Karpas-422 (cell line): ENCODE results near the gene B4GALT3. TPM values are rescaled to one million over a fixed set of nuclear protein-coding genes. Genes with fewer than 3 reads are reported as not detected.
"Not testable (repeated sequence)": the region's sequence is repeated elsewhere in the genome, so short reads cannot be mapped to it uniquely, and the experiment has no call there.

Experiments used
- DNase-seq: peaks from one replicate; pipeline ENCODE4 v3.0.0-alpha.2; 2015
- H2AFZ ChIP-seq: fragments of 200-600 bp; sonication (generic); 2 replicates; pipeline ENCODE4 v1.6.1; 2014; ENCODE audit warnings: antibody characterized with exemption, low read length, mixed read lengths
- H3K27ac ChIP-seq: fragments of 200-600 bp; sonication (generic); 2 replicates; pipeline ENCODE4 v1.5.1; 2014; ENCODE audit warnings: mild to moderate bottlenecking, low read length, moderate library complexity
- H3K27me3 ChIP-seq: fragments of 200-600 bp; sonication (generic); 2 replicates; pipeline ENCODE4 v1.6.1; 2014; ENCODE audit warnings: low read length, mixed read lengths
- H3K36me3 ChIP-seq: fragments of 200-600 bp; sonication (generic); 2 replicates; pipeline ENCODE4 v1.6.1; 2014; ENCODE audit warnings: low read length, mixed read lengths; ENCODE audit not compliant: insufficient read depth
- H3K4me1 ChIP-seq: fragments of 200-600 bp; sonication (generic); 2 replicates; pipeline ENCODE4 v1.6.1; 2014; ENCODE audit warnings: mild to moderate bottlenecking, low read length, mixed read lengths
- H3K4me2 ChIP-seq: fragments of 200-600 bp; sonication (generic); 2 replicates; pipeline ENCODE4 v1.6.1; 2014; ENCODE audit warnings: low read length, low read depth, mild to moderate bottlenecking; ENCODE audit not compliant: poor library complexity, severe bottlenecking
- H3K4me3 ChIP-seq: fragments of 200-600 bp; sonication (generic); 2 replicates; pipeline ENCODE4 v1.5.1; 2014; ENCODE audit warnings: mild to moderate bottlenecking, antibody characterized with exemption, low read length, mixed read lengths
- H3K79me2 ChIP-seq: fragments of 200-600 bp; sonication (generic); 2 replicates; pipeline ENCODE4 v1.6.1; 2014; ENCODE audit warnings: mild to moderate bottlenecking, low read length, mixed read lengths
- H3K9ac ChIP-seq: fragments of 200-600 bp; sonication (generic); 2 replicates; pipeline ENCODE4 v1.6.0; 2014; ENCODE audit warnings: low read length
- H3K9me2 ChIP-seq: fragments of 200-600 bp; sonication (generic), shearing (Covaris generic); replicated peaks from 2 replicates; pipeline ENCODE4 v1.6.0; 2014; ENCODE audit warnings: mild to moderate bottlenecking, low read length, moderate library complexity; ENCODE audit not compliant: insufficient read depth
- H3K9me3 ChIP-seq: fragments of 300-700, 200-600 bp; sonication (generic); 2 replicates; pipeline ENCODE4 v1.6.1; 2014; ENCODE audit warnings: low read length, mixed read lengths
- H4K20me1 ChIP-seq: fragments of 200-600 bp; sonication (generic); 2 replicates; pipeline ENCODE4 v1.6.1; 2014; ENCODE audit warnings: mild to moderate bottlenecking, antibody characterized with exemption, low read length, low read depth; ENCODE audit not compliant: insufficient read depth
- total RNA-seq: library from RNA; depleted of rRNA; stranded (reverse); fragments of >200 nt; shearing (Covaris generic); gene quantifications from 2 replicates; pipeline ENCODE4 v1.2.3, GENCODE V29; 2014; ENCODE audit warnings: low replicate concordance; rRNA removed

The B4GALT3 gene
- total RNA-seq, result 34.9 and 54.7 TPM in 2 replicates

DNA sequence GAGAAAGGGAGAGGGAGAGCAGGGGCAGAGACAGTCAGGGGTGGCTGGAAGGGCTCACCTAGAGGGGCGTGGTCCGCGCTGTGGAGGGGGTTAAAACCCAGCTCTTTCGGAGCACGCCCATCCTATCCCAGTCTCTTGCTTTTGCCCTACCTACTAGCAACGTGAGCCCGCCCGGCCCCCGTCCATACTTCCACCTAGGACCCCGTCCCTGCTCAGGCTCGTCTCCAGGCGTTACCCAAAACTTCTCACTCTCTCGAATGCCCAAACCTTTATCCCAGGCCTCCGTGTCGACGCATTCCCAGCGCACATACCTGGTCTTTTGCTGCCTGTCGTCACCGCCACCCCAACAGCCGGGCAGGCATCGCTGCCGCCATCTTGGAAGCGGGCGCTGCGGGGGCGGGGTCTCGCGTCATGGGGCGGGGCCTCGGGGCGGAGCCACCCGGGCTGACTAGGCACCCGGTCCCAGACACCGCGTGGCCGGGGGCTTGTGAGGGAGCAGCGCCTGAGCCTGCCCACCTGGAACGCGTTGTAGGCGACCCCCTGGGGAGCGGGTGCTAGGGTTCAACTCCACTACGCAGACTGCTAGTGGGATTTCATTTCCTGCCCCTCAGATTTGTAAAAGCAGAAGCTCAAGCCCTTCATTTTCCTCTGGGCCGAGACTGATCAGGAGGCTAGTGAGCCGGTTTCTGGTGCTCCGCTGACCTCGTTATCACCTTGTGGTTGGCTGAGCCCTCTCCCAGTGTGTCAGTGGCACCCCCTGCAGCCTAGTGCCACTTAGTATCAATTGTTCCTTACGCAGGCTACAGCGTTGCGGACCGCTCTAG is at the start of gene B4GALT3:
Gene B4GALT3, minus strand, starts transcription at position 396 of the 824 bp plus-strand sequence. CDS start 1,447 bp downstream, outside the sequence.
- H2AFZ ChIP-seq, result peak within 1 kb of the TSS; percentile 77
- H3K27ac ChIP-seq, result peak within 1 kb of the TSS; percentile 58
- no peaks in the 10 kb centered on the region for H3K27me3 ChIP-seq
- peak within 1 kb of the TSS; percentile 98 for H3K4me2 ChIP-seq
- H3K9me2 ChIP-seq, result no peaks in the 10 kb centered on the region
- H3K36me3 ChIP-seq, result peaks cover 7% of the 10 kb centered on the region; the same call in 1 of the 2 replicates
- H3K9me3 ChIP-seq, result no peaks in the 10 kb centered on the region
- peaks cover 25% of the 10 kb centered on the region for H3K4me1 ChIP-seq
- H4K20me1 ChIP-seq, result no peaks in the 10 kb centered on the region
- peaks cover 15% of the 10 kb centered on the region for H3K79me2 ChIP-seq
- peak within 1 kb of the TSS; percentile 79 for H3K9ac ChIP-seq
- DNase-seq, result peak; percentile 96
- peak within 1 kb of the TSS; percentile 86 for H3K4me3 ChIP-seq

DNA sequence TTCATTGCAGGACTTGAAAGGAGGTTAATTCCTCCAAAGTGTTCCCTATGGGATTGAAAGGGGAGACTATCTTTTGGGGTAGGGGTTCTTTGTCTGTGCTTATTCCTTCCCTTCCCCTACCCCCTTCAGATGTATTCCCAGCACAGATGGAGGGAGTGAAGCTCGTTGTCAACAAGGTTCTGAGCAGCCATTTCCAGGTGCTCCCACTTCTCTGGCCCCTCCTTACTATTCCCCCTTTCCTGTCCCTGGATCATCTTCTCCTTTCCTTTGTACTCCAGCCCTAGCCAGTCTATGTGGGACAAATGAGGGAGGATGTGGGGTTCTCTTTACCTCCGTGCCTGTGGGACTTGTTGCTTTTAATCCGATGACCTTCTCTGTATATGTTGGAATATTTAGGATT is 49.5 kb upstream of the B4GALT3 start:
- Histone ChIP-seq H3K9me2 (no peaks in the 10 kb centered on the region), H3K9ac (peak overlapping the region; percentile 73), H3K27ac (peak overlapping the region; percentile 43), H2AFZ (peak overlapping the region; percentile 38; the same call in 1 of the 2 replicates), H4K20me1 (no peaks in the 10 kb centered on the region), H3K4me1 (peaks cover 20% of the 10 kb centered on the region), H3K9me3 (no peaks in the 10 kb centered on the region), H3K79me2 (0 out of 2 replicates have a peak, but pooled peaks cover 4% of the 10 kb centered on the region), H3K4me2 (peak overlapping the region; percentile 87), H3K27me3 (no peaks in the 10 kb centered on the region), H3K4me3 (peak overlapping the region; percentile 79), H3K36me3 (peaks cover 12% of the 10 kb centered on the region; the same call in 1 of the 2 replicates)
- DNase-seq, result peak; percentile 45

GRCh38 chr1:161226320-161226711 is 49.0 kb upstream of the B4GALT3 start:
- Histone ChIP-seq H3K36me3 (peaks cover 12% of the 10 kb centered on the region; the same call in 1 of the 2 replicates), H3K9ac (peak overlapping the region; percentile 73), H3K4me1 (peaks cover 20% of the 10 kb centered on the region), H3K79me2 (0 out of 2 replicates have a peak, but pooled peaks cover 4% of the 10 kb centered on the region), H3K4me3 (peak overlapping the region; percentile 79), H3K27ac (peak overlapping the region; percentile 43), H3K27me3 (no peaks in the 10 kb centered on the region), H3K4me2 (peak overlapping the region; percentile 87), H4K20me1 (no peaks in the 10 kb centered on the region), H3K9me3 (no peaks in the 10 kb centered on the region), H3K9me2 (no peaks in the 10 kb centered on the region), H2AFZ (no peak overlapping the region)
- peak; percentile 70 for DNase-seq

- Histone ChIP-seq H3K4me1 (peaks cover 20% of the 10 kb centered on the region), H3K79me2 (0 out of 2 replicates have a peak, but pooled peaks cover 4% of the 10 kb centered on the region), H3K36me3 (peaks cover 12% of the 10 kb centered on the region; the same call in 1 of the 2 replicates), H3K27ac (peak within 1 kb of the TSS; percentile 43), H3K9me2 (no peaks in the 10 kb centered on the region), H3K27me3 (no peaks in the 10 kb centered on the region), H4K20me1 (no peaks in the 10 kb centered on the region), H3K4me3 (peak within 1 kb of the TSS; percentile 79), H3K4me2 (peak within 1 kb of the TSS; percentile 87), H2AFZ (peak within 1 kb of the TSS; percentile 54), H3K9ac (peak within 1 kb of the TSS; percentile 73), H3K9me3 (no peaks in the 10 kb centered on the region)
- peak; percentile 100 for DNase-seq
These were observed 48.4 kb upstream of the B4GALT3 start, which contains the start of gene TOMM40L for GRCh38 chr1:161225534-161226319. Gene TOMM40L, plus strand, starts transcription at chr1:161226060. Its CDS starts 430 bp downstream, at chr1:161226490.

GRCh38 chr1:161225178-161225533 is 47.8 kb upstream of the B4GALT3 start:
- H3K9ac ChIP-seq, result peak overlapping the region; percentile 2; the same call in 1 of the 2 replicates
- peaks cover 20% of the 10 kb centered on the region for H3K4me1 ChIP-seq
- no peaks in the 10 kb centered on the region for H3K9me3 ChIP-seq
- peak overlapping the region; percentile 18 for H3K4me2 ChIP-seq
- H3K4me3 ChIP-seq, result peak overlapping the region; percentile 5; the same call in 1 of the 2 replicates
- H3K36me3 ChIP-seq, result peaks cover 12% of the 10 kb centered on the region; the same call in 1 of the 2 replicates
- no peak for DNase-seq
- peak overlapping the region; percentile 54 for H2AFZ ChIP-seq
- H3K27ac ChIP-seq, result no peak overlapping the region
- no peaks in the 10 kb centered on the region for H4K20me1 ChIP-seq
- H3K79me2 ChIP-seq, result 0 out of 2 replicates have a peak, but pooled peaks cover 4% of the 10 kb centered on the region
- H3K9me2 ChIP-seq, result no peaks in the 10 kb centered on the region
- H3K27me3 ChIP-seq, result no peaks in the 10 kb centered on the region

DNA sequence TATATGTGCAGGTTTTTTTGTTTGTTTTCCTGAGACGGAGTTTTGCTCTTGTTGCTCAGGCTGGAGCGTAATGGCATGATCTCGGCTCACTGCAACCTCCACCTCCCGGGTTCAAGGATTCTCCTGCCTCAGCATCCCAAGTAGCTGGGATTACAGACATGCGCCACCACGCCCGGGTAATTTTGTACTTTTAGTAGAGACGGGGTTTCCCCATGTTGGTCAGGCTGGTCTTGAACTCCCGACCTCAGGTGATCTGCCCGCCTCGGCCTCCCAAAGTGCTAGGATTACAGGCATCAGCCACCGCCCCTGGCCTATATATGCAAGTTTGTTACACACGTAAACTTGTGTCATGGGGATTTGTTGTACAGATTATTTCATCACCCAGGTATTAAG is 47.4 kb upstream of the B4GALT3 start:
- not testable (repeated sequence) for H3K4me2 ChIP-seq, H3K9me2 ChIP-seq, H3K9me3 ChIP-seq, H3K27ac ChIP-seq, H3K4me3 ChIP-seq, H3K27me3 ChIP-seq, H3K9ac ChIP-seq, H3K79me2 ChIP-seq, H2AFZ ChIP-seq, DNase-seq, H4K20me1 ChIP-seq
- H3K36me3 ChIP-seq, result peaks cover 11% of the 10 kb centered on the region; the same call in 1 of the 2 replicates
- peaks cover 20% of the 10 kb centered on the region for H3K4me1 ChIP-seq

GRCh38 chr1:161223805-161224694 is 46.7 kb upstream of the B4GALT3 start:
- no peak for DNase-seq
- no peak overlapping the region for H3K27ac ChIP-seq
- no peaks in the 10 kb centered on the region for H3K9me2 ChIP-seq
- H3K36me3 ChIP-seq, result 0 out of 2 replicates have a peak, but pooled peaks cover 8% of the 10 kb centered on the region
- peaks cover 20% of the 10 kb centered on the region for H3K4me1 ChIP-seq
- H3K4me2 ChIP-seq, result no peak overlapping the region
- no peak overlapping the region for H3K4me3 ChIP-seq
- H3K27me3 ChIP-seq, result no peaks in the 10 kb centered on the region
- H3K79me2 ChIP-seq, result 0 out of 2 replicates have a peak, but pooled peaks cover 4% of the 10 kb centered on the region
- no peak overlapping the region for H3K9ac ChIP-seq
- no peaks in the 10 kb centered on the region for H4K20me1 ChIP-seq
- H2AFZ ChIP-seq, result no peak overlapping the region
- no peaks in the 10 kb centered on the region for H3K9me3 ChIP-seq
